RPMI8226 (cell line): Measurements from ENCODE around the gene RUFY4.

Experiments used
- DNase-seq: peaks from one replicate; pipeline ENCODE4 v3.0.0-alpha.2; 2015

RUFY4 gene

GRCh38 chr2:218065239-218066006 is 3.6 kb upstream of the RUFY4 start:
- no peak for DNase-seq

- DNase-seq: no peak
Observed at GRCh38 chr2:218066926-218067515, 2.0 kb upstream of the RUFY4 start.

- DNase-seq: no peak
Observed at GRCh38 chr2:218067523-218067922, 1.5 kb upstream of the RUFY4 start.

- no peak for DNase-seq
Observed at GRCh38 chr2:218069606-218070300, 700 bp downstream of the RUFY4 start.

- no peak for DNase-seq
Observed at GRCh38 chr2:218070587-218070986, 1.5 kb downstream of the RUFY4 start.

GRCh38 chr2:218071218-218071937 is 2.3 kb downstream of the RUFY4 start:
- DNase-seq: no peak

- no peak for DNase-seq
Observed at GRCh38 chr2:218072002-218072401, 2.9 kb downstream of the RUFY4 start.

- no peak for DNase-seq
Observed at GRCh38 chr2:218072478-218073024, 3.5 kb downstream of the RUFY4 start.

GRCh38 chr2:218073185-218073584 is 4.1 kb downstream of the RUFY4 start:
- DNase-seq: no peak

GRCh38 chr2:218074031-218074430 is 5.0 kb downstream of the RUFY4 start:
- DNase-seq: peak; percentile 61

GRCh38 chr2:218075975-218076811 is 7.1 kb downstream of the RUFY4 start:
- DNase-seq: no peak

GRCh38 chr2:218077464-218078216 is 8.6 kb downstream of the RUFY4 start:
- no peak for DNase-seq

GRCh38 chr2:218079943-218080913 is 11.2 kb downstream of the RUFY4 start:
- DNase-seq: peak; percentile 73

GRCh38 chr2:218081063-218081462 is 12.0 kb downstream of the RUFY4 start:
- DNase-seq: peak; percentile 85

GRCh38 chr2:218081695-218082094 is 12.6 kb downstream of the RUFY4 start:
- DNase-seq: no peak

- no peak for DNase-seq
Observed at GRCh38 chr2:218082586-218083351, 13.7 kb downstream of the RUFY4 start.

GRCh38 chr2:218083352-218083676 is 14.3 kb downstream of the RUFY4 start:
- DNase-seq: no peak

GRCh38 chr2:218086478-218086877 is 17.4 kb downstream of the RUFY4 start:
- no peak for DNase-seq

GRCh38 chr2:218089259-218089658 is 20.2 kb downstream of the RUFY4 start:
- no peak for DNase-seq
